SU-DHL-6 (cell line): ENCODE results near the gene DUSP28.

Experiments used
- H2AFZ ChIP-seq: fragments of 200-600 bp; sonication (generic); 2 replicates; pipeline ENCODE4 v1.6.1; 2014; ENCODE audit warnings: low read depth, mild to moderate bottlenecking, moderate library complexity, mixed read lengths, antibody characterized with exemption, low read length; ENCODE audit not compliant: severe bottlenecking
- H3F3A ChIP-seq: fragments of 200-600 bp; shearing (Covaris generic); 2 replicates; pipeline ENCODE4 v1.6.0; 2016; ENCODE audit warnings: antibody characterized with exemption, mild to moderate bottlenecking; ENCODE audit not compliant: insufficient read depth
- H3K27ac ChIP-seq: fragments of 200-600 bp; sonication (generic); 2 replicates; pipeline ENCODE4 v1.5.1; 2016; ENCODE audit warnings: low read depth, mild to moderate bottlenecking, low read length, moderate library complexity, mixed read lengths
- H3K27me3 ChIP-seq: fragments of 200-600 bp; sonication (generic), shearing (Covaris generic); 2 replicates; pipeline ENCODE4 v1.6.0; 2014; ENCODE audit warnings: mild to moderate bottlenecking, low read length
- H3K36me3 ChIP-seq: fragments of 200-600 bp; sonication (generic); 2 replicates; pipeline ENCODE4 v1.6.1; 2014; ENCODE audit warnings: mild to moderate bottlenecking, low read length, mixed read lengths
- H3K4me2 ChIP-seq: fragments of 300-600, 200-600 bp; shearing (Covaris generic), sonication (generic); 2 replicates; pipeline ENCODE4 v1.6.0; 2014; ENCODE audit warnings: low read length, low read depth, mild to moderate bottlenecking; ENCODE audit not compliant: poor library complexity, severe bottlenecking
- H3K4me3 ChIP-seq: fragments of 200-600 bp; sonication (generic); 2 replicates; pipeline ENCODE4 v1.5.1; 2014; ENCODE audit warnings: antibody characterized with exemption, low read length, mild to moderate bottlenecking, mixed read lengths; ENCODE audit not compliant: insufficient read depth, poor library complexity, severe bottlenecking
- H3K79me2 ChIP-seq: fragments of 200-600 bp; sonication (generic); 2 replicates; pipeline ENCODE4 v1.6.1; 2014; ENCODE audit warnings: mild to moderate bottlenecking, low read length, moderate library complexity; ENCODE audit not compliant: insufficient read depth
- H3K9ac ChIP-seq: fragments of 200-600 bp; sonication (generic); 2 replicates; pipeline ENCODE4 v1.7.0; 2014; ENCODE audit warnings: mild to moderate bottlenecking, low read length
- H3K9me2 ChIP-seq: fragments of 200-600 bp; sonication (generic); replicated peaks from 2 replicates; pipeline ENCODE4 v1.6.1; 2014; ENCODE audit warnings: low read length; ENCODE audit not compliant: insufficient read depth
- H3K9me3 ChIP-seq: fragments of 200-600 bp; sonication (generic); 2 replicates; pipeline ENCODE4 v1.6.1; 2014; ENCODE audit warnings: low read length, mixed read lengths; ENCODE audit not compliant: insufficient read depth
- H4K20me1 ChIP-seq: fragments of 200-600 bp; sonication (generic); 2 replicates; pipeline ENCODE4 v1.6.1; 2014; ENCODE audit warnings: low read depth, mild to moderate bottlenecking, antibody characterized with exemption, low read length, moderate library complexity, mixed read lengths
- EZH2phosphoT487 ChIP-seq: fragments of 200-600 bp; sonication (generic), shearing (Covaris generic); conservative IDR thresholded peaks from 2 replicates; pipeline ENCODE4 v1.6.1; 2018; ENCODE audit warnings: mild to moderate bottlenecking, antibody characterized with exemption, low read length, moderate library complexity, mixed read lengths
- TF ChIP-seq, protein P1 (sequence below): fragments of 200-600 bp; sonication (generic); IDR thresholded peaks from one replicate; pipeline ENCODE4 v1.5.1; 2017; ENCODE audit warnings: antibody characterized with exemption, mild to moderate bottlenecking, low read length, moderate library complexity; ENCODE audit not compliant: insufficient read depth, poor library complexity, severe bottlenecking

Gene DUSP28

DNA sequence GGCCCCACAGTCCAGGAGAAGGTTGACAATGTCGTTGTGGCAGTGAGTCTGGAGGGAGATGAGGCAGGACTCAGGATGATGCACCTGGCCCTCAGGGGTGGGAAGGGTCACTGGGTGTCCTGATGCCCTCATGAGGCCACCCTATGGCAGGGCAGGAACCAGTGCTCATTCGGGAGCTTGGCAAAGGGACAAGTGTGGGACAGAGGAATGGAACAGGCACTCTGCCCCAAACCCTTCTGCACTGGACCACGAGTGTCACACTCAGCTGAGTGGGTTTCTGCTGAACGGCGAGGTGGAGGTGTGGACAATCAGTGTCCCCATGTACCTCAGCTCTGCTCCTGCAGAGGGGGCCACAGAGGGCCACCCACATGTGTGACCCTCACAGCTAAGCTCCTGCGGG lies 34.4 kb upstream of the DUSP28 start:
- Histone ChIP-seq H3K9me3 (peaks cover 17% of the 10 kb centered on the region; the same call in 1 of the 2 replicates), H3K36me3 (peaks cover 32% of the 10 kb centered on the region), H3K27ac (no peak overlapping the region), H4K20me1 (no peaks in the 10 kb centered on the region), H3F3A (no peaks in the 10 kb centered on the region), H3K9ac (no peak overlapping the region), H3K27me3 (no peaks in the 10 kb centered on the region), H2AFZ (no peak overlapping the region), H3K79me2 (no peaks in the 10 kb centered on the region), H3K4me3 (no peak overlapping the region), H3K4me2 (no peak overlapping the region), H3K9me2 (no peaks in the 10 kb centered on the region)
- TF ChIP-seq, protein P1, sequence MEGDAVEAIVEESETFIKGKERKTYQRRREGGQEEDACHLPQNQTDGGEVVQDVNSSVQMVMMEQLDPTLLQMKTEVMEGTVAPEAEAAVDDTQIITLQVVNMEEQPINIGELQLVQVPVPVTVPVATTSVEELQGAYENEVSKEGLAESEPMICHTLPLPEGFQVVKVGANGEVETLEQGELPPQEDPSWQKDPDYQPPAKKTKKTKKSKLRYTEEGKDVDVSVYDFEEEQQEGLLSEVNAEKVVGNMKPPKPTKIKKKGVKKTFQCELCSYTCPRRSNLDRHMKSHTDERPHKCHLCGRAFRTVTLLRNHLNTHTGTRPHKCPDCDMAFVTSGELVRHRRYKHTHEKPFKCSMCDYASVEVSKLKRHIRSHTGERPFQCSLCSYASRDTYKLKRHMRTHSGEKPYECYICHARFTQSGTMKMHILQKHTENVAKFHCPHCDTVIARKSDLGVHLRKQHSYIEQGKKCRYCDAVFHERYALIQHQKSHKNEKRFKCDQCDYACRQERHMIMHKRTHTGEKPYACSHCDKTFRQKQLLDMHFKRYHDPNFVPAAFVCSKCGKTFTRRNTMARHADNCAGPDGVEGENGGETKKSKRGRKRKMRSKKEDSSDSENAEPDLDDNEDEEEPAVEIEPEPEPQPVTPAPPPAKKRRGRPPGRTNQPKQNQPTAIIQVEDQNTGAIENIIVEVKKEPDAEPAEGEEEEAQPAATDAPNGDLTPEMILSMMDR = no peak
- TF ChIP-seq EZH2phosphoT487 = no peak

DNA sequence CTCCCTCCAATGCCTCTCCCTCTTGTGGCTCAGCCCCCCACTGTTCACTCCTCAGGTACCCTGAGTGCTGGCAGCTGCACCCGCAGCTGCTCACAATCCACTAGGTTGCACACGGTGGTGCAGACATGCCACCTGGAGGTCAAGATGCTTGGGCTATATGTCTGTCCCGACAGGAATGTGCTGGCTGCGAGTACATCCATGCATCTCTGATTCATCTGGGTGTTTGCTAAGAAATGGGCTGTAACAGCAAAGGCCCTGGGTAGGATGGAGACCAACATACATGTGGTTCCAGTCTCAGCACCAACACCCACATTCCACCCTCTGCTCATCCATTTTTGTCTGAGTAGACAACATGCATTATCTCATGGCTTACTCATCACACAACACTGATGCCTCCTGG lies 33.6 kb upstream of the DUSP28 start:
- Histone ChIP-seq H2AFZ (no peak overlapping the region), H4K20me1 (no peaks in the 10 kb centered on the region), H3K9me3 (peaks cover 18% of the 10 kb centered on the region; the same call in 1 of the 2 replicates), H3K27me3 (no peaks in the 10 kb centered on the region), H3K4me2 (no peak overlapping the region), H3K9ac (no peak overlapping the region), H3K27ac (no peak overlapping the region), H3K79me2 (no peaks in the 10 kb centered on the region), H3K36me3 (peaks cover 38% of the 10 kb centered on the region), H3K4me3 (no peak overlapping the region), H3F3A (no peaks in the 10 kb centered on the region), H3K9me2 (no peaks in the 10 kb centered on the region)
- TF ChIP-seq, protein P1 = no peak
- TF ChIP-seq EZH2phosphoT487 = no peak

DNA sequence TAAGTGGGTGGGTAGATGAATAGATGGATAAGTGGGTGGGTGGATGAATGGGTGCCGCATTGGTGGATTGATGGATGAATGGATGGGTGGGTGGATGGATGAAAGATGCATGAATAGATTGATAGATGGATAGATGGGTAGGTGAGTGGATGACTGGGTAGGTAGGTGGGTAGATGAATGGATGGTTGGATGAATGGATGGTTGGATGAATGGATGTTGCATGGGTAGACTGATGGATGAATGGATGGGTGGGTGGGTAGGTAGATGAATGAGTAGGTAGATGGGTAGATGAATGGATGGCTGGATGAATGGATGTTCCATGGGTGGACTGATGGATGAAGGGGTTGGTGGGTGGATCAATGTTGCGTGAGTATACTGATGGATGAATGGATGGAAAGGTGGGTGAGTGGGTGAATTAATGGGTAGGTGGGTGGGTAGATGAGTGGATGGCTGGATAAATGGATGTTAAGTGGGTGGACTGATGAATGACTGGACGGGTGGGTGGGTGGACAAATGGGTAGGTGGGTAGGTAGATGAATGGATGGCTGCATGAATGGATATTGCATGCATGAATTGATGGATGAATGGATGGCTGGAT lies 32.9 kb upstream of the DUSP28 start:
- no peak for TF ChIP-seq EZH2phosphoT487
- TF ChIP-seq, protein P1 = no peak

More for the DNA sequence above, 32.9 kb upstream of the DUSP28 start:
- peaks cover 25% of the 10 kb centered on the region; the same call in 1 of the 2 replicates for H3K9me3 ChIP-seq
- no peak overlapping the region for H3K4me2 ChIP-seq
- no peaks in the 10 kb centered on the region for H4K20me1 ChIP-seq
- no peak overlapping the region for H2AFZ ChIP-seq
- H3K27ac ChIP-seq = no peak overlapping the region
- no peaks in the 10 kb centered on the region for H3K27me3 ChIP-seq
- H3K9ac ChIP-seq = no peak overlapping the region
- no peaks in the 10 kb centered on the region for H3K9me2 ChIP-seq
- no peaks in the 10 kb centered on the region for H3F3A ChIP-seq
- peaks cover 46% of the 10 kb centered on the region for H3K36me3 ChIP-seq
- H3K79me2 ChIP-seq = peaks cover 6% of the 10 kb centered on the region; the same call in 1 of the 2 replicates
- no peak overlapping the region for H3K4me3 ChIP-seq
